K562 (cell line): Measurements from ENCODE around the gene TEAD3. TPM values are rescaled to one million over a fixed set of nuclear protein-coding genes. Genes with fewer than 3 reads are reported as not detected.

Source experiments
- ATAC-seq: fragments of 200-7000 bp; cut with Tn5 transposase; 3 replicates; pipeline ENCODE4 v1.9.1; 2020; ENCODE audit warnings: moderate library complexity
- BruUV-seq: library from RNA; stranded (reverse); fragments of 400-500 nt; replicated peaks from 2 replicates; lab custom pipeline; 2021; lab: Mats Ljungman, UMichigan
- CTCF ChIA-PET: fragments of 300-600 bp; formaldehyde crosslinking; extraction: SDS; loops from one replicate; lab custom pipeline; 2021; ENCODE audit warnings: low intra/inter-chr PET ratio; lab: Yijun Ruan, JAX
- POLR2A ChIA-PET: fragments of 300-600, 350-650 bp; sonication (Branson Sonifier 250); formaldehyde crosslinking; extraction: SDS; loops from one replicate; lab custom pipeline; 2021; ENCODE audit warnings: antibody characterized with exemption, inconsistent platforms; lab: Yijun Ruan, JAX
- DNase-seq, 4 experiments: peaks; one replicate each; pipeline versions ENCODE4 v3.0.0 to v3.0.0-alpha.2; 2011 to 2018; ENCODE audit warnings: low spot score in 3 of 4, mixed read lengths in 3 of 4; ENCODE audit errors: extremely low read depth in 1 of 4
- FAIRE-seq: peaks from 2 replicates; lab custom pipeline; 2011; peaks lifted over from hg19 to GRCh38; lab: Jason Lieb, UNC
- H2AFZ ChIP-seq: 2 replicates; pipeline ENCODE4 v1.6.0; 2011; ENCODE audit warnings: low read depth, low read length, control low read depth, inconsistent platforms
- H3K27ac ChIP-seq: fragments of 200-600 bp; 3 replicates; pipeline ENCODE4 v1.8.0; 2011; ENCODE audit warnings: low read depth, mild to moderate bottlenecking, control low read depth, inconsistent platforms, low read length, moderate library complexity, mixed read lengths; ENCODE audit errors: extremely low read depth
- H3K27me3 ChIP-seq, 2 experiments: fragments of 300-600 bp in 1 of 2; 2 replicates in 1 of 2; 3 replicates in 1 of 2; pipeline versions ENCODE4 v1.6.0 to v1.8.0; 2011; ENCODE audit warnings: inconsistent platforms in 2 of 2, low read length in 2 of 2, mild to moderate bottlenecking in 1 of 2, mixed read lengths in 1 of 2, moderate library complexity in 1 of 2; ENCODE audit not compliant: control insufficient read depth in 2 of 2, insufficient read depth in 2 of 2
- H3K36me3 ChIP-seq: fragments of 300-600 bp; 3 replicates; pipeline ENCODE4 v1.8.0; 2011; ENCODE audit warnings: mild to moderate bottlenecking, low read length, inconsistent platforms; ENCODE audit not compliant: control insufficient read depth, insufficient read depth
- H3K4me1 ChIP-seq, 2 experiments: fragments of 200-600 bp in 1 of 2; replicated peaks in 1 of 2; 2 replicates in 1 of 2; 3 replicates in 1 of 2; pipeline versions ENCODE4 v1.5.1 to v1.8.0; 2011; ENCODE audit warnings: inconsistent platforms in 2 of 2, low read length in 2 of 2, mild to moderate bottlenecking in 1 of 2, mixed read lengths in 1 of 2, moderate library complexity in 1 of 2; ENCODE audit not compliant: control insufficient read depth in 2 of 2, insufficient read depth in 2 of 2
- H3K4me2 ChIP-seq: 2 replicates; pipeline ENCODE4 v1.6.1; 2011; ENCODE audit warnings: low read length, control low read depth, inconsistent platforms, mixed read lengths; ENCODE audit not compliant: insufficient read depth
- H3K4me3 ChIP-seq: fragments of 200-600 bp; sonication (generic), shearing (Covaris generic); 2 replicates; pipeline ENCODE4 v1.5.1; 2016; ENCODE audit warnings: control low read depth, inconsistent platforms
- H3K79me2 ChIP-seq: fragments of 200-600 bp; 3 replicates; pipeline ENCODE4 v1.8.0; 2011; ENCODE audit warnings: low read length, inconsistent platforms; ENCODE audit not compliant: control insufficient read depth, insufficient read depth
- H3K9ac ChIP-seq, 2 experiments: 2 replicates each; pipeline versions ENCODE4 v1.6.0 to v1.6.1; 2011; ENCODE audit warnings: low read depth in 2 of 2, low read length in 2 of 2, control low read depth in 1 of 2, inconsistent platforms in 1 of 2, mild to moderate bottlenecking in 1 of 2, mixed read lengths in 1 of 2; ENCODE audit not compliant: insufficient read depth in 1 of 2
- H3K9me1 ChIP-seq: one replicate; pipeline ENCODE4 v1.6.0; 2011; ENCODE audit warnings: inconsistent platforms, mild to moderate bottlenecking, low read length, moderate library complexity; ENCODE audit not compliant: control insufficient read depth, insufficient read depth
- H3K9me3 ChIP-seq: replicated peaks from 2 replicates; pipeline ENCODE4 v1.5.1; 2011; ENCODE audit warnings: low read depth, low read length, inconsistent platforms; ENCODE audit not compliant: control insufficient read depth, insufficient read depth
- H4K20me1 ChIP-seq: replicated peaks from 2 replicates; pipeline ENCODE4 v1.6.1; 2011; ENCODE audit warnings: low read length, inconsistent platforms, mixed read lengths; ENCODE audit not compliant: control insufficient read depth, insufficient read depth
- DIDO1 ChIP-seq: fragments of 450-650 bp; IDR thresholded peaks from 2 replicates; pipeline ENCODE4 v1.6.1; 2016; ENCODE audit warnings: low read depth, missing biosample characterization, missing genetic modification characterization
- FUS ChIP-seq: fragments of 200-400 bp; formaldehyde crosslinking; optimal IDR thresholded peaks from 2 replicates; pipeline ENCODE3; 2017; ENCODE audit warnings: low read depth, low read length
- NEUROD1 ChIP-seq: fragments of 150-350 bp; IDR thresholded peaks from 2 replicates; pipeline ENCODE4 v1.6.1; 2014; ENCODE audit warnings: borderline replicate concordance, low read length, low read depth; ENCODE audit not compliant: partially characterized antibody
- RAD51 ChIP-seq: fragments of 450-650 bp; IDR thresholded peaks from 2 replicates; pipeline ENCODE4 v1.7.1; 2016; ENCODE audit warnings: low read depth, mild to moderate bottlenecking, borderline replicate concordance
- SRSF7 ChIP-seq: fragments of 200-400 bp; formaldehyde crosslinking; optimal IDR thresholded peaks from 2 replicates; pipeline ENCODE3; 2017; ENCODE audit warnings: mild to moderate bottlenecking, low read depth, low read length
- STAG1 ChIP-seq: sonication (generic); formaldehyde crosslinking; IDR thresholded peaks from 2 replicates; pipeline ENCODE4 v1.5.0; 2020; ENCODE audit warnings: missing genetic modification reagents, borderline replicate concordance
- TCF7L2 ChIP-seq: fragments of 150-350 bp; IDR thresholded peaks from 2 replicates; pipeline ENCODE4 v1.6.1; 2016; ENCODE audit warnings: low read depth, mild to moderate bottlenecking, low read length, moderate library complexity
- ZKSCAN8 ChIP-seq: fragments of 200-800 bp; sonication (Bioruptor generic); IDR thresholded peaks from 2 replicates; pipeline ENCODE4 v1.6.1; 2016; ENCODE audit warnings: missing genetic modification characterization, missing compliant biosample characterization
- ZNF146 ChIP-seq: IDR thresholded peaks from one replicate; pipeline ENCODE4 v1.6.1; 2018; ENCODE audit warnings: missing compliant biosample characterization; ENCODE audit not compliant: unreplicated experiment
- ZNF311 ChIP-seq: fragments of 250-450 bp; sonication (Bioruptor Pico); IDR thresholded peaks from 2 replicates; pipeline ENCODE4 v1.4.0; 2020; ENCODE audit warnings: mild to moderate bottlenecking, moderate library complexity
- ZSCAN32 ChIP-seq: fragments of 450-650 bp; formaldehyde crosslinking; IDR thresholded peaks from 2 replicates; pipeline ENCODE4 v1.4.0; 2020; ENCODE audit warnings: mild to moderate bottlenecking, moderate library complexity
- WGBS: fragments of 100-300 bp; shearing (Covaris generic); methylation state at CpG from one replicate; pipeline ENCODE4 v1.1.6; 2016; ENCODE audit warnings: low coverage, mixed read lengths; ENCODE audit not compliant: insufficient coverage; ENCODE audit errors: missing lambda C conversion rate; 5-methylcytosine and 5-hydroxymethylcytosine counted together
- in situ Hi-C: fragments of 300-500 bp; cut with MboI; formaldehyde crosslinking; loops from 4 replicates; pipeline ENCODE4 v1.15.0; 2018; ENCODE audit warnings: inconsistent platforms, mixed read lengths
- intact Hi-C: fragments of 100-400 bp; cut with micrococcal nuclease; formaldehyde crosslinking; loops from 2 replicates; pipeline ENCODE4 v1.14.2; 2022
- polyA plus RNA-seq, 8 experiments: library from polyadenylated mRNA; depleted of rRNA in 4 of 8; stranded (reverse) in 5 of 8; unstranded in 3 of 8; fragments of >200 nt; fragmentation: Nextera tagmentation in 2 of 8; fragmentation: Illumina TruSeq in 1 of 8; extraction: Ambion mirVana in 2 of 8; extraction: Trizol in 1 of 8; gene quantifications; 2 replicates each; pipeline versions ENCODE4 v1.2.1 to v1.2.3, GENCODE V29; 2011 to 2014; ENCODE audit warnings: inconsistent platforms in 1 of 8, missing spikeins in 1 of 8
- total RNA-seq, 7 experiments: library from RNA; depleted of rRNA in 6 of 7; stranded (reverse); fragments of >200 nt in 6 of 7; fragmentation: Illumina TruSeq in 2 of 7; extraction: Trizol in 2 of 7; gene quantifications; 2 replicates each; pipeline versions ENCODE4 v1.2.1 to v1.2.3, GENCODE V29; 2011 to 2021; ENCODE audit warnings: low replicate concordance in 1 of 7
- TF ChIP-seq, protein P1 (sequence below): fragments of 250-450 bp; sonication (Bioruptor Pico); IDR thresholded peaks from 2 replicates; pipeline ENCODE4 v1.4.0; 2020; ENCODE audit warnings: borderline replicate concordance
- TF ChIP-seq, protein P2 (sequence below): fragments of 150-350 bp; IDR thresholded peaks from 2 replicates; pipeline ENCODE4 v1.6.1; 2014; ENCODE audit warnings: low read depth, mild to moderate bottlenecking, low read length, borderline replicate concordance
- TF ChIP-seq, protein P3 (sequence below): fragments of 150-350 bp; conservative IDR thresholded peaks from 2 replicates; pipeline ENCODE4 v1.6.1; 2014; ENCODE audit warnings: low read length

Gene TEAD3
- total and polyA plus RNA-seq, 9 of the 15 experiments (the other 6 are each of a cell fraction or from before 2014, with no cell fraction given), result 0.63 to 13.2 (median 3.3) TPM

DNA sequence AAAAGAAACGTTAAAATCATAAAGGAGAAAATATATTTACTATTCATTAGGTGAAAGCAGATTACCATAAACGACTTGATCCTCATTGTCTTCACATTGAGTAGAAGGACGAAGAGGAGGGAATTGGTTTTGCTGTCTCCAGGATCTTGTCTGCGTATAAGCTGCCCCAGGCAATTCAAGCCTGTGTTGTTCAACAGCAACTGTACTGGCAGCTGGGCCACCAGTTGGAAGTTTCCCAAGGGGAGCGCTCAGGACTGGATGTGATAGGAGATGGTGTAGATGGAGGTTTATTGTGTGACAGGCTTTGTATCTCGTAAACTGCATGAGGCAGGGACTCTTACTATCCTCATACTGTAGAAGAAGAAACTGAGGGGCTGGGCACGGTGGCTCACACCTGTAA lies 48.7 kb downstream of the TEAD3 start (continued):
- no peak for TF ChIP-seq ZKSCAN8 (CRISPR knock-in tag)
- TF ChIP-seq, protein P1, sequence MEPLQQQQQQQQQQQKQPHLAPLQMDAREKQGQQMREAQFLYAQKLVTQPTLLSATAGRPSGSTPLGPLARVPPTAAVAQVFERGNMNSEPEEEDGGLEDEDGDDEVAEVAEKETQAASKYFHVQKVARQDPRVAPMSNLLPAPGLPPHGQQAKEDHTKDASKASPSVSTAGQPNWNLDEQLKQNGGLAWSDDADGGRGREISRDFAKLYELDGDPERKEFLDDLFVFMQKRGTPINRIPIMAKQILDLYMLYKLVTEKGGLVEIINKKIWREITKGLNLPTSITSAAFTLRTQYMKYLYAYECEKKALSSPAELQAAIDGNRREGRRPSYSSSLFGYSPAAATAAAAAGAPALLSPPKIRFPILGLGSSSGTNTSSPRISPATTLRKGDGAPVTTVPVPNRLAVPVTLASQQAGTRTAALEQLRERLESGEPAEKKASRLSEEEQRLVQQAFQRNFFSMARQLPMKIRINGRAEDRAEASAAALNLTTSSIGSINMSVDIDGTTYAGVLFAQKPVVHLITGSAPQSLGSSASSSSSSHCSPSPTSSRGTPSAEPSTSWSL, result no peak
- no peak for TF ChIP-seq SRSF7

DNA sequence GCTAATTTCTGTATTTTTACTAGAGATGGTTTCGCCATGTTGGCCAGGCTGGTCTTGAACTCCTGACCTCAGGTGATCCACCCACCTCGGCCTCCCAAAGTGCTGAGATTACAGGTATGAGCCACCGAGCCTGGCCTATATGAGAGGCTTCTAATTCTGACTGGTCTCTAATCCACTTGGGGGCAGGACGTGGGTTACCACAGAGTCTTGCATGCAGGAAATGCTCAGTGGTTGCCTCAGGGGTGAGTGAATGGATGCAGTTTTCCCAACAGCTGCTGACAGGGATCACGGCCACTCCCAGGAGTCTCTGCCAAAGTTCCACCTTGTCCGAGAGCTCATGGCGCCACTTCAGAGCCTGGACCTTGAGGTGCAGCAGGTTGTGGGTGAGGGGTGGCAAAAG lies 51.2 kb downstream of the TEAD3 start:
- Histone ChIP-seq H3K27ac (no peak overlapping the region), H3K4me3 (no peak overlapping the region), H3K27me3 (peaks cover 14 to 21% of the 10 kb centered on the region in 2 experiments; a peak in 4 of 5 replicates), H2AFZ (no peak overlapping the region), H3K9me3 (no peaks in the 10 kb centered on the region), H3K4me1 (peaks cover 0 to 10% of the 10 kb centered on the region in 2 experiments; a peak in 1 of 5 replicates), H3K4me2 (no peak overlapping the region), H3K9ac (peak overlapping the region in 1 of 2 experiments; percentile 35; a peak in 1 of 4 replicates), H3K79me2 (no peaks in the 10 kb centered on the region), H4K20me1 (no peaks in the 10 kb centered on the region), H3K9me1 (no peaks in the 10 kb centered on the region), H3K36me3 (no peaks in the 10 kb centered on the region)
- DNase-seq (no peak), ATAC-seq (no peak), FAIRE-seq (no peak)
- POLR2A ChIA-PET, result interaction anchor here (0.6 kb wide), 2 partner anchors 58 to 658 kb away, joined by 3 read pairs; no protein-coding TSS in a partner anchor
- BruUV-seq, result no TSS peak
- CTCF ChIA-PET, result interaction anchor here (1.5 kb wide), 1 partner anchor 147 kb away, joined by 4 read pairs; no protein-coding TSS in a partner anchor
- 14% methylated on average over 7 of the region's 7 CpGs for WGBS
- in situ Hi-C loops (no loop called here), intact Hi-C loops (loop anchor here (5.0 kb wide), 1 partner anchor 458 kb away; no protein-coding TSS in a partner anchor)
- TF ChIP-seq DIDO1 (no peak), TCF7L2 (no peak), RAD51 (no peak), ZNF311 (CRISPR knock-in tag) (no peak), FUS (no peak), STAG1 (no peak), ZNF146 (CRISPR knock-in tag) (no peak), NEUROD1 (no peak), ZSCAN32 (CRISPR knock-in tag) (no peak)
- TF ChIP-seq, protein P2, sequence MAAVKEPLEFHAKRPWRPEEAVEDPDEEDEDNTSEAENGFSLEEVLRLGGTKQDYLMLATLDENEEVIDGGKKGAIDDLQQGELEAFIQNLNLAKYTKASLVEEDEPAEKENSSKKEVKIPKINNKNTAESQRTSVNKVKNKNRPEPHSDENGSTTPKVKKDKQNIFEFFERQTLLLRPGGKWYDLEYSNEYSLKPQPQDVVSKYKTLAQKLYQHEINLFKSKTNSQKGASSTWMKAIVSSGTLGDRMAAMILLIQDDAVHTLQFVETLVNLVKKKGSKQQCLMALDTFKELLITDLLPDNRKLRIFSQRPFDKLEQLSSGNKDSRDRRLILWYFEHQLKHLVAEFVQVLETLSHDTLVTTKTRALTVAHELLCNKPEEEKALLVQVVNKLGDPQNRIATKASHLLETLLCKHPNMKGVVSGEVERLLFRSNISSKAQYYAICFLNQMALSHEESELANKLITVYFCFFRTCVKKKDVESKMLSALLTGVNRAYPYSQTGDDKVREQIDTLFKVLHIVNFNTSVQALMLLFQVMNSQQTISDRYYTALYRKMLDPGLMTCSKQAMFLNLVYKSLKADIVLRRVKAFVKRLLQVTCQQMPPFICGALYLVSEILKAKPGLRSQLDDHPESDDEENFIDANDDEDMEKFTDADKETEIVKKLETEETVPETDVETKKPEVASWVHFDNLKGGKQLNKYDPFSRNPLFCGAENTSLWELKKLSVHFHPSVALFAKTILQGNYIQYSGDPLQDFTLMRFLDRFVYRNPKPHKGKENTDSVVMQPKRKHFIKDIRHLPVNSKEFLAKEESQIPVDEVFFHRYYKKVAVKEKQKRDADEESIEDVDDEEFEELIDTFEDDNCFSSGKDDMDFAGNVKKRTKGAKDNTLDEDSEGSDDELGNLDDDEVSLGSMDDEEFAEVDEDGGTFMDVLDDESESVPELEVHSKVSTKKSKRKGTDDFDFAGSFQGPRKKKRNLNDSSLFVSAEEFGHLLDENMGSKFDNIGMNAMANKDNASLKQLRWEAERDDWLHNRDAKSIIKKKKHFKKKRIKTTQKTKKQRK, result no peak
- TF ChIP-seq, protein P3, sequence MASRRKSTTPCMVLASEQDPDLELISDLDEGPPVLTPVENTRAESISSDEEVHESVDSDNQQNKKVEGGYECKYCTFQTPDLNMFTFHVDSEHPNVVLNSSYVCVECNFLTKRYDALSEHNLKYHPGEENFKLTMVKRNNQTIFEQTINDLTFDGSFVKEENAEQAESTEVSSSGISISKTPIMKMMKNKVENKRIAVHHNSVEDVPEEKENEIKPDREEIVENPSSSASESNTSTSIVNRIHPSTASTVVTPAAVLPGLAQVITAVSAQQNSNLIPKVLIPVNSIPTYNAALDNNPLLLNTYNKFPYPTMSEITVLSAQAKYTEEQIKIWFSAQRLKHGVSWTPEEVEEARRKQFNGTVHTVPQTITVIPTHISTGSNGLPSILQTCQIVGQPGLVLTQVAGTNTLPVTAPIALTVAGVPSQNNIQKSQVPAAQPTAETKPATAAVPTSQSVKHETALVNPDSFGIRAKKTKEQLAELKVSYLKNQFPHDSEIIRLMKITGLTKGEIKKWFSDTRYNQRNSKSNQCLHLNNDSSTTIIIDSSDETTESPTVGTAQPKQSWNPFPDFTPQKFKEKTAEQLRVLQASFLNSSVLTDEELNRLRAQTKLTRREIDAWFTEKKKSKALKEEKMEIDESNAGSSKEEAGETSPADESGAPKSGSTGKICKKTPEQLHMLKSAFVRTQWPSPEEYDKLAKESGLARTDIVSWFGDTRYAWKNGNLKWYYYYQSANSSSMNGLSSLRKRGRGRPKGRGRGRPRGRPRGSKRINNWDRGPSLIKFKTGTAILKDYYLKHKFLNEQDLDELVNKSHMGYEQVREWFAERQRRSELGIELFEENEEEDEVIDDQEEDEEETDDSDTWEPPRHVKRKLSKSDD, result no peak
